Mammary epithelial cell (primary cell): ENCODE measurements around the gene GK2.

Experiments
- CTCF ChIP-seq, 2 donors: IDR thresholded peaks in 1 of 2; conservative IDR thresholded peaks in 1 of 2; 2 replicates each; pipeline ENCODE4 v1.5.1; 2011 to 2012; ENCODE audit warnings: inconsistent platforms in 2 of 2, low read length in 2 of 2, mild to moderate bottlenecking in 2 of 2, control low read depth in 1 of 2, low read depth in 1 of 2; ENCODE audit not compliant: insufficient read depth in 1 of 2; ENCODE audit errors: extremely low read depth in 1 of 2
- EZH2 ChIP-seq: IDR thresholded peaks from 2 replicates; pipeline ENCODE4 v1.6.1; 2012; ENCODE audit warnings: low read length, inconsistent platforms, borderline replicate concordance

GRCh38 chr4:79439489-79439888 is 31.5 kb upstream of the GK2 start:
- TF ChIP-seq CTCF (conservative IDR thresholded peaks at IDR 0.05 in 1 of 2, IDR thresholded peaks at IDR 0.05 in 1 of 2; ENCODE audit: extremely low read depth in 1 of 2, insufficient read depth in 1 of 2, low read depth in 1 of 2, low read length in 2 of 2) (no peak), EZH2 (no peak)
